ENCODE measurements around the gene OR4F6. TPM values are rescaled to one million over a fixed set of nuclear protein-coding genes. Genes with fewer than 3 reads are reported as not detected.

Gene OR4F6
- total and polyA plus RNA-seq, 2 experiments from 2014 or later, result not detected

- H3K4me3 Mint-ChIP-seq, result no peak overlapping the region
- Histone ChIP-seq H3K27ac (ENCODE audit: low read depth) (no peak overlapping the region), H3K36me3 (ENCODE audit: insufficient read depth) (no peaks in the 10 kb centered on the region), H3F3A (replicated peaks; ENCODE audit: low read depth) (no peaks in the 10 kb centered on the region), H3K4me3 (no peak overlapping the region), H3K4me2 (no peak overlapping the region), H2AFZ (no peak overlapping the region), H3K27me3 (ENCODE audit: insufficient read depth) (no peaks in the 10 kb centered on the region), H4K20me1 (replicated peaks; ENCODE audit: insufficient read depth) (no peaks in the 10 kb centered on the region), H3K79me2 (replicated peaks; ENCODE audit: insufficient read depth) (no peaks in the 10 kb centered on the region), H3K4me1 (ENCODE audit: insufficient read depth) (no peaks in the 10 kb centered on the region), H3K9me2 (ENCODE audit: insufficient read depth) (no peaks in the 10 kb centered on the region)
- H3K4me1 Mint-ChIP-seq, result no peaks in the 10 kb centered on the region
- TF ChIP-seq JUNB (IDR thresholded peaks at IDR 0.05; ENCODE audit: unreplicated experiment), result no peak
- TF ChIP-seq POLR2AphosphoS5 (IDR thresholded peaks at IDR 0.05; ENCODE audit: low read depth), result no peak
- TF ChIP-seq CREB1 (CRISPR knock-in tag; IDR thresholded peaks at IDR 0.05; ENCODE audit: low read depth), result no peak
- TF ChIP-seq NANOG (IDR thresholded peaks at IDR 0.05; ENCODE audit: borderline replicate concordance), result no peak
- no peak for TF ChIP-seq ETS1 (IDR thresholded peaks at IDR 0.05)
- TF ChIP-seq EZH2phosphoT487 (IDR thresholded peaks at IDR 0.05; ENCODE audit: unreplicated experiment), result no peak
- TF ChIP-seq REST (IDR thresholded peaks at IDR 0.05; ENCODE audit: unreplicated experiment), result no peak
- ATAC-seq, result no peak
- no peak for DNase-seq (ENCODE audit: low spot score)
- no peaks in the 10 kb centered on the region for H3K9me3 Mint-ChIP-seq
- H3K36me3 Mint-ChIP-seq (ENCODE audit: low read depth), result no peaks in the 10 kb centered on the region
- H3K27me3 Mint-ChIP-seq (ENCODE audit: insufficient read depth, low read depth, poor library complexity), result no peaks in the 10 kb centered on the region
- H3K27ac Mint-ChIP-seq, result no peak overlapping the region
Observed at GRCh38 chr15:101799665-101800064, 3.6 kb upstream of the OR4F6 start.

- H3K27ac Mint-ChIP-seq, result no peak overlapping the region
- H2AFZ ChIP-seq, result no peak overlapping the region
- no peaks in the 10 kb centered on the region for H3K9me2 ChIP-seq (ENCODE audit: insufficient read depth)
- TF ChIP-seq EZH2phosphoT487 (IDR thresholded peaks at IDR 0.05; ENCODE audit: unreplicated experiment) (no peak), EZH2 (IDR thresholded peaks at IDR 0.05; ENCODE audit: low read depth, unreplicated experiment) (no peak), ETS1 (IDR thresholded peaks at IDR 0.05) (no peak), CREB1 (CRISPR knock-in tag; IDR thresholded peaks at IDR 0.05; ENCODE audit: low read depth) (no peak)
- no peak overlapping the region for H3K4me3 ChIP-seq
- no peaks in the 10 kb centered on the region for H3F3A ChIP-seq (replicated peaks; ENCODE audit: low read depth)
- ATAC-seq (no peak), DNase-seq (ENCODE audit: low spot score) (no peak)
- H3K4me3 Mint-ChIP-seq, result no peak overlapping the region
- H3K9me3 Mint-ChIP-seq, result no peaks in the 10 kb centered on the region
- no peaks in the 10 kb centered on the region for H3K27me3 ChIP-seq (ENCODE audit: insufficient read depth)
- H3K36me3 Mint-ChIP-seq (ENCODE audit: low read depth), result no peaks in the 10 kb centered on the region
- H3K36me3 ChIP-seq (ENCODE audit: insufficient read depth), result no peaks in the 10 kb centered on the region
- H3K4me1 Mint-ChIP-seq, result no peaks in the 10 kb centered on the region
- no peak overlapping the region for H3K27ac ChIP-seq (ENCODE audit: low read depth)
- H3K4me2 ChIP-seq, result no peak overlapping the region
- no peaks in the 10 kb centered on the region for H3K4me1 ChIP-seq (ENCODE audit: insufficient read depth)
- H3K27me3 Mint-ChIP-seq (ENCODE audit: insufficient read depth, low read depth, poor library complexity), result no peaks in the 10 kb centered on the region
- H4K20me1 ChIP-seq (replicated peaks; ENCODE audit: insufficient read depth), result no peaks in the 10 kb centered on the region
- H3K79me2 ChIP-seq (replicated peaks; ENCODE audit: insufficient read depth), result no peaks in the 10 kb centered on the region
Observed at GRCh38 chr15:101801048-101801447, 2.3 kb upstream of the OR4F6 start.
